Occipital lobe (tissue), 2 donors: ENCODE data around the gene TP53AIP1. TPM values are rescaled to one million over a fixed set of nuclear protein-coding genes. Genes with fewer than 3 reads are reported as not detected.

ENCODE experiments used
- DNase-seq: peaks from one replicate; lab custom pipeline; 2025; lab: John Stamatoyannopoulos, UW
- total RNA-seq: library from RNA; depleted of rRNA; stranded (reverse); fragments of >200 nt; gene quantifications from one replicate; pipeline ENCODE4 v1.2.3, GENCODE V29; 2014

The TP53AIP1 gene
- total RNA-seq, 1 donor from 2014 or later = 0.47 TPM

DNA sequence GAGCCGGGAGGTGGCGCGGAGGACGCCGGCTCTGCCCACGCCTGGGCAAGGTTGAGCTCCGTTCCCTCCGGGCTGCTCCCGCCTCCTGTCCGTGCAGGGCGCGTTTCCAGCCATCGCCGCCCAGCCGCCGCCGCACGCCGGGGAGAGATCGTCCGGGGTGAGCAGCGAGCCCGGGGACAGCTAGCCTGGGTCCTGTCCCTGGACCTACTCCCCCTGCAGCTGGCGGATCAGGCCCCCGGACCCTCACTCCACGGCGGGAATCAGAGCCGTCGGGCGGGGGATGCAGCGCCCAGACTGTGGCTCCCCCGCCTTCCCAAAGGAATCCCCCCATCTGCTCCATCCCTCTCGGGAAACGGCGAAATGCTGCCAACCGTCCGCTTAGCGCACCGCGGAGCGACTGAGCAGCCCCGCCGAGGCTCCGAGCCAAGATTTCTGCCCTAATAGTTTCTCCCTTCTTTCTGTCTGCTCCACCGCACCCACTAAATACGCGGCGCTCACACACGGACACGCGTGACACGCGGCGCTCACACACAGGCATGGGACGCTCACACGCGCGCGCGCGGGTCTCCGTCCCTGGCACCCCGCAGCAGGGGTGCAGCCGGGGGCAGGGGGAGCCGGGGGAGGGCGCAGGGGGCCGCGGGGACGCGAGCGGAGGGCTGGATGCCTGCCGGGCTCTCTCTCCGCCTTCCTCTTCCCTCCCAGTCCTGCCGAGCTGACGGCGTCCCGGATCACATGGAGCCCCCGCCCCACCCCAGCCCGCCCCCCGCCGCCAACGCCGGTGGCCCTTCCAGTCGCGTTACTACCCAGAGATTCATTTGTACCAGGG lies 51.9 kb downstream of the TP53AIP1 start, which contains the start of gene KCNJ5:
KCNJ5 (plus strand) TSS at position 814 of the 826 bp plus-strand sequence. CDS start 19,918 bp downstream, outside the sequence.
- DNase-seq = no peak

DNA sequence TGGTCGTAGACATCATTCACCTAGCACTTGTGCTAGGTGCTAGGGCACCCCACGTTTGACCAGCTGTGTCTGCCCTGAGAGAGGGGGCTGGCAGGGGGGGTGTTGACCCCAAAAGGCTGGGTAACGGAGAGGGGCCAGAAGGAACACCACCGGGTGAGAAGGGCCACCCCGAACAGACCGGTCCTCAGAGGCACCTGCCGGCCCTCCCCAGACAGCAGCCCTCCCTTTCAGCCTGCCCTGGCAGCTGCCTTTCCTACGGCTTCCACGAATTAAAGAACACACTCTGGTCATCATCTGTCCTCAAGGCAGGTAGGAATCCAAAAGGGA lies 52.5 kb downstream of the TP53AIP1 start:
- no peak for DNase-seq

DNA sequence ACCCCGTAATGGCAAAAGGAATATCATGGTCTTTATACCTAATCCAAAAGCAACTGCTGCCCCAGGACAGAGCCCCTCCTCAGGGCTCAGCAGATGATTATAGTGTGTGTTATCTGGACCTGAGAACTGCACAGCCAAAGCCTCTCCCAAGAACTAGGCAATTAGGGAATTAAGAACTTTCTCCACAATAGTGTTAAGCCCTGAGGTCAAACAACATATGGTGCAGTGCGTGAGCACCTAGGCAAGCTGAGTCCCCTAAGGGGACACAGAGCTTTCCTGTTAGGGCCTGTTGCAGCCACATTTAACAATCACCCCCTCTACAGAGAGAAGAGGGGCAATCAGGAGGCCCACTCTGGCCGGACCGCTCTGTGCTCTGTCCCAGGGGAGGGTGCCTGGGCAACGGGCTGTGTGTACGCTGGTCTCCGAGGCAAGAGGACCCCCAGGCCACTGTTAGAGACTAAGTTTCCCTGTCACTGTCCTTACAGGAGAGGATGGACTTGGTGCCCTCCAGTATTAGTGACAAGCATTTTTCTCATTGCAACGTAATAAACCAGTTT lies 52.9 kb downstream of the TP53AIP1 start:
- DNase-seq = no peak

DNA sequence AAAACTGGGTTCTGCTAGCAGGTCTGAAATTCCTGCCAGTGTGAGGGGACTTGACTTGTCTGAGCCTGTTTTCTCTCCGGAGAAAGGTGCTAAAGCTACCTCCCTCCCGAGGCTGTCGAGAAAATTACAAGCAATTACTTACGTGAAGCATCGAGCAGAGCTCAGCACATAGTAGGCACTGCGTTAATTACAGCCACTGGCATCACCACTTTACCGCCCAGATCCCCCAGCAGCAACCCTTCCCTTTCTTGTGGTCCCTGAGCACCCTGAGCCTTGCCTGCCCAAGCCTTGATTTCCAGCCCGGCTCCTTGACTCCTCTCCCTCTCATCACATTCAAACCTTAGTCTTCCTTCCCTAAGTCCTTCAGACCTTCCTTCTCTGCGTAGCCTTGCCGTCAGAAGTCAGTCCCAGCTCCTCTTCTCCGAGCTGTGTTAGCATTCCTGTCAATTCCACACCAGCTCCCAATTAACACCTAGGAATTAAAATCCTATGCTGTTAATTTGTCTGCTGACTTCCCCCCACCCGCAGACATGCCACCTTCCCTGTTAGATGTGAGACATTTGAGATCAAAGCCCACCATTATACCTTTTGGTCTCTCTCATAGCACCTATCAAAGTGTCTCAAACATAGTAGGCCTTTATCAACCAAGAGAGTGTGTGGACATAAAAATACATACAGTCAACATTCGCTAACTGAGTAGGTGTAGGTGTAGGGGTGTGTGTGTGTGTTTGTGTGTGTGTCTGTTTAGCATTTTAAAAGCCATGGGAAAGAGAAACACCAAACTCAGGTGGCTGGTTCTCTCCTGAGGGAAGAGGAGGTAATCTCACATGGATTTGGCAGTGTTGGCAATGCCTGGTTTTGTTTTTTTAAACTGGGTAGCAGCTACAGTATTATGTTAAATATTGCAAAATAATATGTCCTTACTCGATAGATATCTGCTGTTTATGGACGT lies 54.4 kb downstream of the TP53AIP1 start:
- DNase-seq = no peak

DNA sequence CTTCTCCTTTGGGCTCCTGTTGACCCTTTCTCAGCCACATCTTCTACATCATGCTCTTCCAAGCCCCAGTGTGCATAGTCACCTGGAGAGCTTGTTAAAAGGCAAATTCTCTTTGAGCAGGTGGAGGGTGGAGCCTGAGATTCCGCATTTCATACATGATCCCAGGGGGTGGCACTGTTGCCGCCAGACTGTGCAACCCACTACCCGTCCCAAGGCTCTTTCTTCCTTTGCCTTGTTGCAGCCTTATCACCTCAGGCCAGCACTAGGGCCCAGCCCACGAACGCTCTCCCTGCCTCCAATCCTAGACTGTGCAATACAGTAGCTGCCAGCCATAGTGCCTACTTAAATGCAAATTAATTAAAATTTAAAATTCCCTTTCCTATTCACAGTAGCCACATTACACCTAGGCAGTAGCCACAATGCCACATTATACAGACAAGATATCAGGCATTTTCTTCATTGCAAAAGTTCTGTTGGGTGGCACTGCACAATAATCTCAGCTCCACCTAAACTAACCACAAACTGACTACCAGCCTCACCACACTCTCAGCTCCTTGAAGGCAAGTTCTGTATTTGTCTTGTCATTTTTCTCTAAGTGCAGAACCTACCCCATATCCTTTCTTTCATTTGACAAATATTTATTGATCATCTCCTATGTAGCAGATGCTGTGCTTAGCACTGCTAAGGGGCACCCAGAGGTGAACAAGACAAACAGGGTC lies 56.1 kb downstream of the TP53AIP1 start:
- DNase-seq = no peak

Other genes starting within 250 kb of the TP53AIP1 start
- gene FLI1, start 248.8 kb downstream of the TP53AIP1 start, total RNA-seq = 4.7 TPM
- gene KCNJ1, start 75.6 kb downstream of the TP53AIP1 start, total RNA-seq = not detected
- gene KCNJ5, start 51.5 kb downstream of the TP53AIP1 start, total RNA-seq = 1.6 TPM
- 134 TPM for gene ARHGAP32, start 249.5 kb upstream of the TP53AIP1 start, total RNA-seq